NCI-H524 (cell line): ENCODE results near the gene PEPD.
"Not testable (repeated sequence)": the region's sequence is repeated elsewhere in the genome, so short reads cannot be mapped to it uniquely, and the experiment has no call there.

Experiments used
- DNase-seq, 2 experiments: peaks; one replicate each; lab custom pipeline; 2025; lab: John Stamatoyannopoulos, UW

Gene PEPD

DNA sequence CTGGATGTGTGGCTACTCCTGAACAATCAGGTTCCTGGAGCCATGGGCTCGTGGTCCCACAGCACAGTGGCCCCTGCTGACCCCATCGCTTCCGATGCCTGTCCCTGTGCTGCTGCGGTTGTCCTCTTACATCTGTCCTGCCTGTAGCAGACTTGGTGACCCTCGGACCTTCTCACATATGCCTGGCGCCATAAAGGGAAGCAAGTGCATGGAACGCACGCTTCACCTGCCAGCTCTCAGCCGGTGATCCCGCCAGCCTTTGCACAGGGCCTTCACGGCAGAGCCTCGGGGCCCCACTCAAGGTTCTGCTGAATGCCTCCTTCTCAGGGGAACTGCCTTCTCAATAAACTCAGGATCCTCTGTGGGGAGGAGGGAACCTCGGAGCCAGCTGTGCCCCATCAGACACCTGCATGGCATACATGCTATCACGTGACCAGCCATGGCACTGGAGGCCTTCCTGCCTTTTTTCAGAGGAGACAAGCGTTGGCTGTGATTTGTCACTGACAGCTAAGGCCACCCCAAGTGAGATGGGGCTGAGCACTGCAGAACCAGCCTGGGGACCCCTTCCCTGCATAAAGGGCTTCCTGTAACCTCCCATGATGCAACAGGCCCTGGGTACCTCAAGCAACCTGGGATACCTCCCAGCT is 24.3 kb downstream of the PEPD start:
- DNase-seq, result no peak

DNA sequence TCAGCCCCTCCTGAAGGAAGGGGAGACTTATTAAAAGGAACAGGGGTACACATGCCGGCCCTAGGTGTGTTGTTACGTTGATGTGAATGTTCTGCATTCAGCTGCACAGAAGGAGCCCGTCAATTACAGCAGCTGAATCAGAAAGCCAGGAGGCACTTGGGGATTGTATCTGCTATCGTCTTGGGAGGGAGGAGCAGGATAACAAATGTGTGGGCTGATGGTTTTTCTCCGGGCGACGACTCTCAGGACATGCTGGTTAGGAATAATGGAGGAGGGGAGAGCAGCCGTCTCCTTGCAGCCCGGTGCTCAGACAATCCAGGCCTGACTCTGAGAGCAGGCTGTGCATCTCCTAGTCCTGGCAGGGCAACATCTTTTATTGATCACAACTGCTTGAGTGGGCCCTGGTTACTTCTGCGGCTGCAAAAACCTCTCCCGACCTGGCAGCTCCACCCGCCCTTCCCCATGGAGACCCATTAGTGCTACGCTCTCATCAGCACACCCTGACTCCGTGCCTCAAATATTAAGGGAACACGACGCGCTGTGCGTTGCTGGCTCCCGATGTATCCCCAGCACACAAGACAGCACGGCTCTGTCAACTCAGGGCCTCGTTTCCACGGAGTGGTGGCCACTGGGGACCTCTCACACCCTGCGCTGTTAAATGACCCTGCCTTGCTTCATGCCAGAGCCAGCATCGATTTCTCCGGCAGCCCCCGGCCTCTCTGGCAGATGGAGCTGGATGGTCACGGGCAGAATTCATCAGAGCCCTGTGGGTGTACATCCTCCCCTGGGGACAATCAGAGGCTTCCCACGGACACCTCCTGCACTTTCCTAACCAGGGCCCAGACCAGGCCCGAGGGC is 25.3 kb downstream of the PEPD start:
- DNase-seq, result no peak

DNA sequence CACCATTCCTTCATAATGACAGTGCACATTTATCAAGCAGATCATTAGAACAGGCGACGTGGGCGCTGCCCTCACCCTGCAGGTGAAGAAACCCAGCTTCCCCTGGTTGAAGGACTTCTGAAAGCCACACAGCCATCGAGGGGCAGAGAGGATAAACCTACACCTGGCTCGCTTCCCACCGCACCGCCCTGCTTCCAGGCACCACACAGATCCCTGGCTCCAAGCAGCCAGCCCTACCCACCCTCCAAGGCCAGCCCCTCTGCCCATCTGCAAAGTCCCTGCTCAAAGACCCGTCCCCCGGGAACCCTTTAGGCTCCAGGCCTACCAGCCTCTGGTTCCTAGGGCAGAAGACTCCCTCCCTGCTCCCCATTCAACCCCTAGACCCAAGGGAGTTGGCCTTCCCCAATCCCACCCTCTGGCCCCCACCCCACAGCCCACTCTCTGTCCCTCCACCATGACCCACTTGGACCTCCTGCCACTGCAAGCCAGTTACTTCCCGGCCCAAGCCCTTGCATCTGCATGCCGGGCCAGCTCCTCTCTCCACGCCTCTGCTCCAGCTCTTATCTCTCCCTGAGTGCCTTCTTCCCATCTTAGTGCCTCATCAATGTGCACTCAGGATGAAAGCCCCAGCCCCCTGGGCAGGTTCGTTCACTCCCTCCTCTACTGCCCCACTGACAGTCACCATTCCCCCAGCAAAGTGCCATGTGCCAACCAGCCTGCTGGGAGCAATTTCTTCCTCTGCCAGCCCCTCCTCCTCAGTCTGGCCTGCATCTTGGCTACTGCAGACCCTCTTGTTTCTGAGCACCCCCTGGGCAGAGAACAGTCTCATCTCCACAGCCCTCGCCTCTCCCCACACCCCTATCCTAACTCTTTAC is 28.0 kb downstream of the PEPD start:
- no peak for DNase-seq

- no peak for DNase-seq
Observed at GRCh38 chr19:33492951-33493350, 28.6 kb downstream of the PEPD start.

GRCh38 chr19:33492090-33492489 is 29.5 kb downstream of the PEPD start:
- DNase-seq, result no peak

- DNase-seq, result not testable (repeated sequence)
Observed at GRCh38 chr19:33490596-33490995, 31.0 kb downstream of the PEPD start.

DNA sequence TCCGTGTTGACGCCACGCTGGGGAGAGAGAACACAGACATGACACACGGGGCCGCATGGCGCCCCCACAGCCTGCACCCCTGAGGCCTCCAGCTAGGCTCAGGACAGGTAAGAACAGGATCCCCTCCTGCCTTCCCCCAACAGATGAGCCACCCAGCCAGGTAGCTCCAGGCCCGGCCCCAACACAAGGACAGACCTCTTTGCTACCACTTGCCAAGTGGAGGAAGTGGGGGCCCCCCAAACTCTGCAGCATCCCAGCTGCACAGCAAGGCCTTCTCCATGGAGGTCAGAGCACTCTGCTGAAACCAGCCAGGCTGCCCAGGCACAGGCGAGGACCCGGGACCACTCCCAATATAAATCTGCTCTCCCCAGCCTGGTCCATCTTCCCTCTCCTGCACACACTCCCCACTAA is 31.5 kb downstream of the PEPD start:
- DNase-seq, result no peak

GRCh38 chr19:33488826-33489225 is 32.8 kb downstream of the PEPD start:
- DNase-seq, result no peak

- DNase-seq, result peak; percentile 14 to 67
Observed at GRCh38 chr19:33487901-33488800, 33.4 kb downstream of the PEPD start.

GRCh38 chr19:33486936-33487811 is 34.4 kb downstream of the PEPD start:
- no peak for DNase-seq

DNA sequence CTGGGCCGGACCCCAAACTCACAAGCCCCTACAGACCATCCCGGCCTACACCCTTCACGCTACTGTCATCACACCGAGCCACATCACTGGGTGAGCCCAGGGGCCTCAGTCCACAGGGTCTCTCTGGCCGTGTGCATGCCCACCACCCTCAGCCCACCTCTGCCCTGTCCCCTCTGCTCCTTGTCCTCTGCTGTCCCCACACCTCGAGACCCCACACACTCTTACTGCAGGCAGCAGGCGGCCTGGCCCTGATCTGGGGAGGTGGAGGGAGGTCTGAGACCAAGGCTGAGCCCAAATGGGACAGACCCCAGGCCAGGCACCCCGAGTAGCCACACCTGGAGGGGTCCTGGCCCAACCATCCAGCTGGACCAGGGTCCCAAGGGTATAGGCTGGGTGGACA is 35.2 kb downstream of the PEPD start:
- no peak for DNase-seq

DNA sequence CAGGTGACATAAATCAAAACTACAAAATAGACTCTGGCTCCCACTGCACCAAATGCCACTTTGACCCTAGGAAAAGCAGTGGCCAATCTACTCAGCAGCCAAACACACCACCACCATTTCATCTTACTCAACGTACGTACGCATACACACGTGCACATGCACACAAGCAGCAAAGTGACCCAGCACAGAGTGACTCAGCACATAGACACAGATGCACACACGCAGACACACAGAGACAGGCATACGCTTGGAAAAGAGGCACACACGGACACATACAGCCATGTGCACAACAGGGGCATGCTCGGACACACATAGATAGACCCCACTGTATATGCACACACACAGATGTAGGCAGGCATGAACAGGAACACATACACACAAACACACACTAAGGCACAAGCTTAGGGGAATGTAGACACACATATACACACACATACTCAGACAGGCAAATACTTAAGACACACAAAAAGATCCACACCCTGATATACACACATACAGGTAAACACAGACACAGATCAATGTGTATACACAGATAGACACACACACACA is 37.3 kb downstream of the PEPD start:
- DNase-seq, result no peak

DNA sequence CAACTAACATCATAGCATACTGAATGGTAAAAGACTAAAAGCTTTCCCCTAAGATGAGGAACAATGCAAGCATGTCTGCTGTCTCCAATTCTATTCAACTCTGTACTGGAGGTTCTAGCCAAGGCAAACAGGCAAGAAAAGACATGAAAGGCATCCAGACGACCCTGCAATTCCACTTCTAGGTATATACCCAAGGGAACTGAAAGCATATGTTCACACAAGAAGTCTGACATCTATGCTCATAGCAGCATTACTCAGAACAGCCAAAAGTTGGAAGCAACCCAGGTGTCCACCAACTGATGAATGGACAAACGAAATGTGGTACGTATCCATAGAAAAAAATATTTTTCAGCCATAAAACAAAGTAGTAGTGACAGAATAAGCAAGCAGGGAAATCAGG is 39.1 kb downstream of the PEPD start:
- DNase-seq, result peak in 1 of 2 experiments; percentile 6

GRCh38 chr19:33481863-33482262 is 39.7 kb downstream of the PEPD start:
- no peak for DNase-seq

DNA sequence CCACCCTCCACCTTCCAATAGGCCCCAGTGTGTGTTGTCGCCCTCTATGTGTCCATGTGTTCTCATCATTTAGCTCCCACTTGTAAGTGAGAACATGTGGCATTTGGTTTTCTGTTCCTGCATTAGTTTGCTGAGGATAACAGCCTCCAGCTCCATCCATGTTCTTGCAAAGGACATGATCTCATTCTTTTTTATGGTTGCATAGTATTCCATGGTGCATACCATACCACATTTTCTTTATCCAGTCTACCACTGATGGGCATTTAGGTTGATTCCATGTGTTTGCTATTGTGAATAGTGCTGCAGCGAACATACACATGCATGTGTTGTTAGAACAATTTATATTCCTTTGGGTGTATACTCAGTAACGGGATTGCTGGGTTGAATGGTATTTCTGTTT is 42.0 kb downstream of the PEPD start:
- not testable (repeated sequence) for DNase-seq

DNA sequence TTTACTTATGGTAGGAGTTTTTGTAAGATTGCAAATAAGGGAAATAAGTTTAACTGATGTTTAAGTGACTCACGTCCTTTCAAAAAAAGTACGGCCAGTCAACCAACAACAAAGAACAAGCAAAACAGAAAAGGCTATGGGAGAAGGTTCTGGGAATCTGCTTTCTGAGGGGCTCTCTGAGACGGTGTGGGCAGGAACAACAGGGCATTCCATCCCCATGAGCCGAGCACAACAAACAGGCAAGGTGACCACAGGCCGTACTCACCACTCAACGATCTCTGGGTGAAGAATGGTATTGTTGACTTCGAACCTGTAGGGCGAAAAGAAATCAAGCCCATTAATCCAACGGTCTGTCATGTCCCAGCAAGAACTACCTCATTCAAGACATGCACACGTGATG is 43.8 kb downstream of the PEPD start:
- DNase-seq, result no peak

- no peak for DNase-seq
Observed at GRCh38 chr19:33476151-33476707, 45.4 kb downstream of the PEPD start.

- DNase-seq, result no peak
Observed at GRCh38 chr19:33473653-33474305, 47.8 kb downstream of the PEPD start.
